CD4-positive, alpha-beta T cell treated with Interleukin-17A for 1 hour (primary cell): ENCODE results near the gene SLC47A2.
"Not testable (repeated sequence)": the region's sequence is repeated elsewhere in the genome, so short reads cannot be mapped to it uniquely, and the experiment has no call there.

Experiments
- DNase-seq: peaks from one replicate; pipeline ENCODE4 v3.0.0-alpha.2; 2020

SLC47A2 gene

DNA sequence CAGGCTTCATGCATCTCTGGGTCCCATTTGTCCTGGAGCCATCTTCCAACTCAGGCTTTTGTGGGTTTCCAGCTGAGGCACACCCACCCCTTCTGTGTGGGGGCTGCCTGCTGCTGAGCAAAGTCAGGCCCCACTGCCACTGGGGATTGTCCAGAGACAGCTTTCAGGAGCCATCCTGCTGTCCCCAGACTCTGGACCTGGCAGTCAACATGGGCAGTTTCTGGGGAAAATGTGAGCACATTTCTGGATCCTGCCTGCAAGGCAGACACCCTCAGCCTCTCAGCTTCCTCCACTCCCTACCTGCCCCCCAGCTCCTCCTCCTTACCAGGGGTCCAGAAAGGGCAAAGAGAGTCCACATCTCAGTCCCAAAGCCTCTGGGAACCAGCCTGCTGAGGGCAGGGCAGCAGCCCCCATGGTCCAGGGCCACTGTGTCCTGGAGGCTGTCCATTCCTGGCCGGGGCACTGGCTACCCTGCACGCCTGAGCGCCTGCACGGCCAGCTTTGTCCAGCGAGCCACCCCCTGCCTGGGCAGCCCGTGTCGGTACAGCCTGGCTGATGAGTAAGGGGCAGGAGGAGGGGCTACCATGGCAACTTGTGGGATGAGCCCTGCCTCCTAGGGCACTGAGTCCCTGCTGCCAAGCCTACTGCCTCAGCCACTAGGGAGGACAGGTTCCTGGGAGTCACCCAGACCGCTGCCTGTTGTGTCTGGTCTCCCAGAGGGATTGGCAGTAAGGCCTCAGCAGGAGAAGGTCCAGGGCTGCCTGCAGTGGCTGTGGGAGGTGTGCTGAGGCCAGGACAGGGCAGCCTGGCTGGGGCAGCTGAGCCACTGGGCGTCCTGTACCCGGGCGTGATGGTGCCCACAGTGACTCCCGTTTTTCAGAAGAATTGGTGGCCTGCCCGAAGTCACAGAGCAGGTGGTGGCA lies at the start of gene SLC47A2:
Gene SLC47A2, minus strand, starts transcription at position 477 of the 923 bp plus-strand sequence. Its CDS starts 29 bp downstream, at position 448.
- no peak for DNase-seq

GRCh38 chr17:19766016-19766415 lies 49.6 kb upstream of the SLC47A2 start:
- DNase-seq: no peak

DNA sequence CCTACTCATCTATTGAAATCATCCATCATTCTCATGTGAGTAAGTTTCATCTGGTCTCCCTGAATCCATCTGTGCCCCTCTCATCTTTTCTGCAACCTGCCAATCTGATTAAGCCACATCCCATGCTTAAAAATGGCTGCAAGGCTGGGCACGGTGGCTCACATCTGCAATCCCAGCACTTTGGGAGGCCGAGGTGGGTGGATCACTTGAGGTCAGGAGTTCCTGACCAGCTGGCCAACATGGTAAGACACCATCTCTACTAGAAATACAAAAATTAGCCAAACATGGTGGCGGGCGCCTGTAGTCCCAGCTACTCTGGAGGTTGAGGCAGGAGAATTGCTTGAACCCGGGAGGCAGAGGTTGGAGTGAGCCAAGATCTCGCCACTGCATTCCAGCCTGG lies 47.6 kb upstream of the SLC47A2 start:
- DNase-seq: not testable (repeated sequence)

- DNase-seq: no peak
Measured at GRCh38 chr17:19763416-19763815, 47.0 kb upstream of the SLC47A2 start.

GRCh38 chr17:19762515-19762961 lies 46.2 kb upstream of the SLC47A2 start:
- peak; percentile 66 for DNase-seq

DNA sequence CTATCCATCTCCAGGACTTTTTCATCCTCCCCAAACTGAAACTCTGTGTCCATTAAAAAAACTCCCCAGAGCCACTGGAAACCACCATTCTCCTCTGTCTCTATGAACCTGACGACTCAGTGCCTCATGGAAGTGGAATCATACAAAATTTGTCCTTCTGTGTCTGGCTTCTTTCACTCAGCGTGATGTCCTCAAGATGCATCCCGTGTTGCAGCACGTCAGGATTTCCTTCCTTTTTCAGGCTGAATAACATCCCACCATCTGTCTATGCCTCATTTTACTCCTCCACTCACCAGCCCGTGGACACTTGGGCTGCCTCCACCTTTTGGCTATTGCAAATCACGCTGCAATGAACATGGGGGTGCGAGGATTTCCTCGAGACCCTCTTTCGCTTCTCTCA lies 44.4 kb upstream of the SLC47A2 start:
- no peak for DNase-seq

DNA sequence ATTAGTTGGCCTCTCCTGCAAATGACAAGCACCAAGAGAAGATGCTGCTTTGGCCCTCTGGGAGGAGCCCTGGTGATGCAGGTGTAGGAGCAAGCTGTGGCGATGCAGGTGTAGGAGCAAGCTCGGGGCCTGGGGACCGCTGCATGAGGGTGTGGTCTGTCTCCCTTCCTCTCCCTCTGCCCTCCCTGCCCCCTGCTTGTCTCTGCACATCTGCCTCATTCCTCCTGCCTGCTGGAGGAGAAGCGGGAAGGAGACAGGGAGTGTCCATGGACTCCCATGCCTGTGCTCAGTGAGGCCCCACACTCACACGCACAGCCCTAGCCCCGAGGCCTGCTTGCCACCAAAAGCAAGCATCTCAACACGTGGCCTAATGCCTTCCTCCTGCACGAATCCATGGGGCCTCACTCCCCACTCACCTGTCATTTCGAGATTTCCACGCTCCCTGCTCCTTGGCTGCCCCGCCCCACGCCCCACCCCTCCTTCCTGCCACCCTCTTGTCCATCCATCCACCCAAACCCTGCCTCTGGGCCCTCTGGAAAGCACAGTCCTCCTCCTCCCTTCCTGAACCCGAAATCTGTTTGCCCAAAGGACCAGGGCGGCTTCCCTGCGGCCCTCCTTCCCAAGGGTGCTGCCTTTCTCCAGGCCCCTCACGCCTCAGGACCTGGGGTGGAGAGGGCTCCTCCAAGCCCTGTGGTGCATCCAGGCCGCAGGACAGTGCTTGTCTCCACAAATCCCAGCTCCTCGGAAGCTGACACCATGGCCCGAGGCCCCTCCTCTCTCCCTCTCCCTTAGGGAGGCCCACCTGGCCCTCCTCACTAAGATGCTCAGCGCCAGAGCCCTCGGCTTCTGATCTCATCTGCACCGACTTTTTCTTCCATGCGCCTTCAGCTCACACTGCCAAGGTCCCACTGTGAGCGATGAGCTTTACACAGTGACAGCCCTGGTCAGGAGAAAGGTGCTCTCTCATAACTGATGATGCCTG lies 43.5 kb upstream of the SLC47A2 start:
- DNase-seq: no peak

- no peak for DNase-seq
Measured at GRCh38 chr17:19757536-19758180, 41.3 kb upstream of the SLC47A2 start.

DNA sequence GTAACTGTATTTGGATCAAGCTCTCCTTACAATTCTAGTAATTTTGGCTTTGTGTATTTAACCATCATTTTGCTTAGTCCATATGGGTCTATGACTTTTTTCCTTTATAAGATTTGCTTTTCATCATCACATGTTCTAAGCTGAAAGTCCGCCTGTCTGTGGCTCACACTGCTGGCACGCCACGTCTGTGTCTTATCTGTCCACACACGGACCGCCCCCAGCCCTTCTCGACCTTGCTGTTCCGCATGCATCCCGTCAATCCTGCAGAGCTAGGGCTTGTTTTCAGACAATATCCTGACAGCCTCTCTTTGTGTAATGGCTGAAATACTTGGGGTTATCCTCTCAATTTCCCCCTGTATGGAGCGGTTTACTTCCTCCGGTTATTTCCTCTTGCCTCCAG lies 40.2 kb upstream of the SLC47A2 start:
- no peak for DNase-seq

DNA sequence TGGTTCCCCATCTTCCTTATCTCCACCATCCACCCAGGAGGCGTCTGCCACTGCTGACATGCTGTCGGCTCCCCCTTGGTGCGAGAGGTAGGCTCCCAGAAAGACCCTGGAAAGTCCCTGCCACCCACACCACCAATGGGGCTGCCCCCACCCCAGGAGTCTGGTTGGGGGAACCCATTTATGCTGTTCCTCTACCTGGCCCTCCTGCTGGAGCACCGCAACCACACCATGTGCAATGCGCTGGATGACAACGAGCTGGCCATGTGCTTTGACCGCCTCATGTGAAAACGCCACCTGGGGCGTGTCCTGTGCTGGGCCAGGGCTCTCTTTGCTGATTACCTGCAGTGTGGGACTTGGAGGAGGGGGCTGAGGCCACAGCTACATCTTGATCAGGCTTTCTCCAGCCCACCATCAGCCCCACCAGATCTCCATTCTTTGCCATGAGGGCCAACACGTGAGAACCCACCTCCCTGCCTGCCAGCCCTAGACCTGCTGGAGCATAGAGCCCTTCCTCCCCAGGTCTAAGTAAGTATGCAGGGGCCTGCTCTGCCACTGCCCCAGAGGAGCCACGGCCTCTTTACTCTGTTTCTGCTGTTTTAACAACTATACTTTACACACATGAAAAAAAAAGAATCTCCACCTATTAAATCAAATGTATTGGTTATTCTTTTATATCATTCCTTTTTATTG lies 39.6 kb upstream of the SLC47A2 start:
- no peak for DNase-seq

DNA sequence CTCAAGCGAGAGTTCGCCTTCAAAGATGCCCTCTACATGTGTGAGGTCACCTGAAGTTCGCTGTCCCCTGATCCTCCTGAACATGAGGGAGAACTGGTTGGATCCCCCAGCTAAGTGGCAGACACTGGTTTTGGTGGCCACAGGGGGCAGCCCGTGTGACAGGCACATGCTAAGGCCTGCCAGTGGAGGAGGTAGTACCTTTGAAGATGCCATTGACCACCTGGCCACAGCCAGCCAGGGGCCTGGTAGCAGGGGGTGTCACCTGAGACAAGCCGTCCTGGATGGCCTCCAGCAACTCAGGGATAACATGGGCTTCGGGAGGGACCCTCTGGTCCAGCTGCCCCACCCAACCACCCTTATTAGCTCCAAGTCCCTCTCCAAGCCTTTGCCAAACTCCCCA lies 39.0 kb upstream of the SLC47A2 start:
- DNase-seq: no peak

DNA sequence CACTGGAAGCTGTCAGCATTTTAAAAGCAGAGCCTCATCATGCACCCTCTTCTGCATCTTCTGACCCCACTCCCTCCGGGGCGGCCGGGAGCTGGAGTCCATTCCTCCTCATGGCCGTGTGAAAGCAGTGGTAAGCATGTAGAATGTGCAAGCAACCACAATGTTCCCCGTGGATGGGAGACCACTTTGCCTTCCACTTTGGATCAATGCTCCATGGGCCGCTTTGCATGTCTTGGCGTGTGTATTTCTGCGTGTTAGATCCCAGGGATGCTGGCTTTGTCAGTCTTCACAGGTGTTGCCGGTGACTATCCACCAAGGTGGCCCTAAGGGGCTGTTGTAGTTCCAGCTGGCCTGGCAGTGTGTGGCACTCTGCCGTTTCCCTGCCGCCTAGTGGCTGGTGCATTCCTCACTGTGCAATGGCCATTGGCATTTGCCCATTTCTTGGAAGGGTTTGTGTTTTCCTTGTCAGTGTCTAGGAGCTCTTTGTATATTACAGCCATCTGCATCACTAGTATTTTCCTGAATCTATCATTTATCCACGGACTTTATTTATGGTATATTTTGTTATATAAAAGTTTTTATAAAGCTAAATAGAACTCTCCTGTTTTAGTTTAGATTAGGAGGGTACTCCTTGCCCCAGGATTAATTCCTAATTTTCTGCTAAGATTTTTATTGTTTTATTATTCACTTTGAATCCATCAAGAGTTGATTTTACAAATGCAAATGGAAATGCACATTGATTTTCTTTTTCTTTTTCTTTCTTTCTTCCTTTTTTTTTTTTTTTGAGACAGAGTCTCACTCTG lies 37.5 kb upstream of the SLC47A2 start:
- DNase-seq: no peak

GRCh38 chr17:19753051-19753509 lies 36.7 kb upstream of the SLC47A2 start:
- DNase-seq: no peak

DNA sequence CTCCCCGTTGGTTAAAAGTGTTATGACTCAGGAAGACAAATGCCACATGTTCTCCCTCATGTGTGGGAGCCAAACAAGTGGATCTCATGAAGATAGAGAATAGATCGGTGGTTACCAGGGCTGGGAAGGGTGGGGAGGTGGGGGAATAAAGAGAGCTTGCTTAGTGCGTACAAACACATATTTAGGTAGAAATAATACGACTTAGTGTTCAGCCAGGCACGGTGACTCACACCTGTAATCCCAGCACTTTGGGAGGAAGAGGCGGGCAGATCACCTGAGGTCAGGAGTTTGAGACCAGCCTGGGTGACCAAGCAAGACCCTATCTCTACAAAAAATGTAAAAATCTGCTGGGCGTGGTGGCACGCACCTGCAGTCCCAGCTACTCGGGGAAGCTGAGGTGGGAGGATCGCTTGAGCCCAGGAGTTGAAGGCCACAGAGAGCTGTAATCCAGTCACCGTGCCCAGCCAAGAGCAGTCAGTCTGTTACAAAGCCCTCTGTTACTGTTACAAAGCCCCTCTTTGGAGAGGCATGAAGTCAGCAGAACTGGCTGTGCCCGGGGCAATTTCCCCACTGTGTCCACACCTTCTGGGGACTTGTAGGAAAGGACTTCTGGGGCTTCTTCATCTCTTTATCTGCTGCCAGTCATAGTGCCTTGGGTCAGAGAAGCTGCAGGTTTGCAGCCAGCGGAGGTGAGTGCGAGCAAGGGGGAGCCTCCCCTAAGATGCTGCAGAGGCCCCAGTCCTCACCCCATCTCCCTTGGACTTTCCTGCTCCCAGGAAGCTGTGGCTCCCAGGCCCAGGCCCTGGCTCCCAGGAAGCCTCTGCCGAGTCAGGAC lies 36.0 kb upstream of the SLC47A2 start:
- no peak for DNase-seq

DNA sequence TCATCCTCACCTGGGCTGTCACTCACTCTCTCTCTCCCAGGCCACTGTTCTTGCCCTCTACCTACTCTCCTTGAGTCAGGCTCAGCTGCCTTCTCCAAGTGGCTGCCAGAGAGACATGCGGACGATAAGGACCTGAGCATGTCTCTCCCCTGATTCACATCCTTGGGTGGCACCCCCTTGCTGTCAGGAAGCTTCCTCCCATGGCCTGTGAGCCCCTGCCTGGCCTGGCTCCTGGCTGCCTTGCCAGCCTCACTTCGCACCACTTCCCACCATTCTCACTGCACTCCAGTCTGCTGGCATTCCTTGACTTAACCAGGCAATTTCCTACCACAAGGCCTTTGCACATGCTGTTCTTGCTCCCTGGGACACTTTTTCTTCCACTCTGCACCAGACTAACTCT lies 34.5 kb upstream of the SLC47A2 start:
- DNase-seq: no peak

- DNase-seq: no peak
Measured at GRCh38 chr17:19750020-19750572, 33.7 kb upstream of the SLC47A2 start.

DNA sequence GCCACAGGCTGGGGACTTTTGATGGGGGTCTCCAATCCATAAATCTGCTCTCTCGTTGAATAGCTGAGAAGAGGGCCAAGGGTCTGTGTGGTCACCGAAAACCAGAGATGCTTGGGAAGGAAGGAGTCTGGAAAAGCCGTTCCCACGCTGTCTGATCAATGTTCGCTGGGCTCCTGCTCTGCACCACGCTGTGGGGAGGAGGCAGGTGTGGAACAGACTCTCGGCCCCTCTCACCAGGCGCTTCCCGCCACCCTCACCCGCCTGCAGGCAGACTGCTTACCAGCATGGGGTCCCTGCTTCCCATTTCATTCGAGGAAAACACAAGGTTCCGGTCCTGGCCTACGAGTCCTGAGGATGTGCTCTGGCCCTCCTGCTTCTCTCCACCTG lies 32.4 kb upstream of the SLC47A2 start:
- no peak for DNase-seq

DNA sequence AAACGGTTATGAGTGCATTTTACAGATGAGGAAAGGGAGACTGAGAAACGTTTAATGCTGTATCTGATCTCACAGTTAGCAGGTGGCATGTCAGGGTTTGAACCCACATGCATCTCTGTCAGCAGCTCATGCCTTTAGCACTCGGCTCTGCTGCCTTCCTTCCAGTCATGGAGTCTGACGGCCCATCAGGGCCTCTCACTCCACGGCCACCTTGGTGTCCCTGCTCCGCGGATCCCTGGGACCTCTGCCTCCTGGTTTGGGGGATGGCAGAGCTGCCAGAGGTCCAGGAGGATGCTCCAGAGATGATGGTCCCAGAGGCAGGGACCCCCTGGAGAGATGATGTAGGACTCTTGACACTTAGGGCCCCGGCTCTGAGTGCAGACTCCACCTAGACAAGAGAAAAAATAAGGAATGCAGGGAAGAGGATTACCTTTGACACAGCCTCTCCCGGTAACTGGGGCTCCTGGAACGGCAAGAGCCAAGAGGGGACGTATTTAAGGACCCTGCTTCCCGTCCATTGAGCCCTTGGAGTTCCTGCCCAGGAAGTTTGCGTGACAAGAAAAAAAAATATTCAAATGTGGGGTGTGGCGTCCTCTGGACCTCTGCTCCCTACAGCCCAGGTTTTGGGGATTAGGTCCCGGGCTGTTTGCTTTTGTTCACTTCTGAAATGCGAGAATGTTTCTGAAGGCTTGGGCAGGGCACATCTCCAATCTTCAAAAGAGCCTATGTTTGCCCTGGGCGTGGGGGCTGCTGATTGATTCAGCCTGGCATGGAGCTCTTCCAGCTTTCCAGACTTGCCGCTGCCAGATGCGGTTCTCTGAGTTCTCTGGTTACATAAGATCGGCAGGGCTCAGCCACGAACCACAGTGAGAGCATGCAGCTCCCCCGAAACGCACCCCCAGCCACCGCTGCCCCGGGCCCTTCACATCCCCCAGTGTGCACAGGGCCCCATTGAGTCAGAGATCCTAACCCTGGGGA lies 31.7 kb upstream of the SLC47A2 start, which contains the start of gene ALDH3A1:
Gene ALDH3A1, minus strand, starts transcription at position 470 of the 978 bp plus-strand sequence. CDS start 3,169 bp downstream, outside the sequence.
- DNase-seq: no peak
